HL-60 (cell line): ENCODE measurements around the gene UST.

Experiments
- DNase-seq, 2 experiments: peaks; one replicate each; pipeline ENCODE4 v3.0.0-alpha.2; 2010 to 2020; ENCODE audit warnings: low read depth in 1 of 2, low spot score in 1 of 2
- H3K27ac ChIP-seq: fragments of 250-450 bp; sonication (Bioruptor Pico); replicated peaks from 2 replicates; pipeline ENCODE4 v1.5.1; 2020; ENCODE audit warnings: mild to moderate bottlenecking, moderate library complexity
- H3K27me3 ChIP-seq: fragments of 250-450 bp; sonication (Bioruptor Pico); 2 replicates; pipeline ENCODE4 v1.5.1; 2021; ENCODE audit warnings: mild to moderate bottlenecking, moderate library complexity; ENCODE audit not compliant: insufficient read depth, poor library complexity, severe bottlenecking
- H3K4me3 ChIP-seq: replicated peaks from 2 replicates; pipeline ENCODE4 v1.5.1; 2011; ENCODE audit warnings: mild to moderate bottlenecking, control low read depth, low read length; ENCODE audit not compliant: insufficient read depth
- CTCF ChIP-seq: IDR thresholded peaks from one replicate; pipeline ENCODE4 v1.5.1; 2011; ENCODE audit warnings: low read length, control low read depth, inconsistent platforms; ENCODE audit not compliant: insufficient read depth
- GABPA ChIP-seq: IDR thresholded peaks from 2 replicates; pipeline ENCODE4 v1.6.1; 2012; ENCODE audit warnings: low read depth
- POLR2AphosphoS5 ChIP-seq: IDR thresholded peaks from 2 replicates; pipeline ENCODE4 v1.6.1; 2012; ENCODE audit warnings: low read depth
- REST ChIP-seq: IDR thresholded peaks from 2 replicates; pipeline ENCODE4 v1.6.1; 2012; ENCODE audit warnings: low read depth; ENCODE audit not compliant: insufficient replicate concordance
- SPI1 ChIP-seq: IDR thresholded peaks from 2 replicates; pipeline ENCODE4 v1.6.1; 2012; ENCODE audit warnings: low read depth, mild to moderate bottlenecking, borderline replicate concordance

The UST gene

GRCh38 chr6:149075616-149076354 is 329.0 kb downstream of the UST start:
- no peak overlapping the region for H3K27ac ChIP-seq
- DNase-seq = no peak
- no peak for TF ChIP-seq POLR2AphosphoS5
- TF ChIP-seq REST = no peak
- no peak for TF ChIP-seq SPI1
- no peak for TF ChIP-seq CTCF
- TF ChIP-seq GABPA = no peak
- no peaks in the 10 kb centered on the region for H3K27me3 ChIP-seq
- H3K4me3 ChIP-seq = no peak overlapping the region

GRCh38 chr6:149076355-149076734 is 329.5 kb downstream of the UST start:
- no peaks in the 10 kb centered on the region for H3K27me3 ChIP-seq
- no peak for TF ChIP-seq CTCF
- no peak for TF ChIP-seq REST
- TF ChIP-seq GABPA = no peak
- H3K4me3 ChIP-seq = no peak overlapping the region
- no peak for DNase-seq
- H3K27ac ChIP-seq = no peak overlapping the region

GRCh38 chr6:149077208-149077607 is 330.4 kb downstream of the UST start:
- H3K4me3 ChIP-seq = no peak overlapping the region
- TF ChIP-seq REST (no peak), CTCF (no peak), GABPA (no peak), POLR2AphosphoS5 (no peak), SPI1 (no peak)
- DNase-seq = no peak
- H3K27ac ChIP-seq = no peak overlapping the region
- no peaks in the 10 kb centered on the region for H3K27me3 ChIP-seq
